Calu3 (cell line): ENCODE results near the gene TMEM263. TPM values are rescaled to one million over a fixed set of nuclear protein-coding genes. Genes with fewer than 3 reads are reported as not detected.
"Not testable (repeated sequence)": the region's sequence is repeated elsewhere in the genome, so short reads cannot be mapped to it uniquely, and the experiment has no call there.

Source experiments
- BruUV-seq: library from RNA; stranded (reverse); fragments of 400-500 nt; replicated peaks from 2 replicates; lab custom pipeline; 2021; lab: Mats Ljungman, UMichigan
- CTCF ChIA-PET: fragments of 300-600 bp; sonication (Branson Sonifier 250); formaldehyde crosslinking; loops from one replicate; lab custom pipeline; 2022; ENCODE audit warnings: antibody characterized with exemption; lab: Charles Lee
- DNase-seq: peaks from one replicate; pipeline ENCODE4 v3.0.0; 2022
- H3K27ac Mint-ChIP-seq: one replicate; pipeline ENCODE4 v1.8.0; 2022; ENCODE audit warnings: mixed read lengths; ENCODE audit not compliant: unreplicated experiment
- H3K27me3 Mint-ChIP-seq: one replicate; pipeline ENCODE4 v1.8.0; 2022; ENCODE audit warnings: mixed read lengths; ENCODE audit not compliant: unreplicated experiment
- H3K36me3 Mint-ChIP-seq: one replicate; pipeline ENCODE4 v1.8.0; 2022; ENCODE audit warnings: mild to moderate bottlenecking, moderate library complexity, mixed read lengths; ENCODE audit not compliant: insufficient read depth, unreplicated experiment
- H3K4me1 Mint-ChIP-seq: one replicate; pipeline ENCODE4 v1.8.0; 2022; ENCODE audit warnings: mild to moderate bottlenecking, low read depth, mixed read lengths; ENCODE audit not compliant: unreplicated experiment
- H3K4me3 Mint-ChIP-seq: one replicate; pipeline ENCODE4 v1.8.0; 2022; ENCODE audit warnings: mild to moderate bottlenecking, low read depth, moderate library complexity, mixed read lengths; ENCODE audit not compliant: unreplicated experiment
- H3K9me3 Mint-ChIP-seq: one replicate; pipeline ENCODE4 v1.8.0; 2022; ENCODE audit warnings: low read depth, mixed read lengths; ENCODE audit not compliant: unreplicated experiment
- CTCF ChIP-seq: fragments of 200-600 bp; IDR thresholded peaks from one replicate; pipeline ENCODE4 v1.8.0; 2022; ENCODE audit warnings: antibody characterized with exemption; ENCODE audit not compliant: unreplicated experiment
- intact Hi-C: fragments of 100-400 bp; cut with micrococcal nuclease; formaldehyde crosslinking; loops from one replicate; pipeline ENCODE4 v1.10.0; 2022; ENCODE audit not compliant: unreplicated experiment
- total RNA-seq: library from RNA; stranded (reverse); gene quantifications from 2 replicates; pipeline ENCODE4 v1.2.3, GENCODE V29; 2022

Gene TMEM263
- total RNA-seq, 1 experiment from 2014 or later, result 46.3 TPM

- Mint-ChIP-seq H3K27me3 (no peaks in the 10 kb centered on the region), H3K4me3 (no peak overlapping the region), H3K9me3 (no peaks in the 10 kb centered on the region), H3K27ac (no peak overlapping the region), H3K36me3 (no peaks in the 10 kb centered on the region), H3K4me1 (peaks cover 8% of the 10 kb centered on the region)
- BruUV-seq, result no TSS peak
- intact Hi-C loops, result loop anchor here (1.0 to 5.0 kb wide), 3 partner anchors 78 to 693 kb away; partner anchors contain the start of gene POLR3B
- CTCF ChIA-PET, result interaction anchor here (1.1 kb wide), 2 partner anchors 79 to 562 kb away, joined by 5 to 12 read pairs; partner anchors contain the start of gene POLR3B
- peak; percentile 48 for DNase-seq
- peak; percentile 58 for TF ChIP-seq CTCF
These were observed 35.7 kb upstream of the TMEM263 start for GRCh38 chr12:106919910-106920544.

- H3K4me3 Mint-ChIP-seq, H3K27me3 Mint-ChIP-seq, DNase-seq, BruUV-seq, H3K36me3 Mint-ChIP-seq, CTCF ChIA-PET, H3K9me3 Mint-ChIP-seq, H3K27ac Mint-ChIP-seq, H3K4me1 Mint-ChIP-seq: not testable (repeated sequence)
- intact Hi-C loops, result loop anchor here (2.0 kb wide), 1 partner anchor 695 kb away; no protein-coding TSS in a partner anchor
These were observed 33.7 kb upstream of the TMEM263 start for GRCh38 chr12:106921976-106922375.

DNA sequence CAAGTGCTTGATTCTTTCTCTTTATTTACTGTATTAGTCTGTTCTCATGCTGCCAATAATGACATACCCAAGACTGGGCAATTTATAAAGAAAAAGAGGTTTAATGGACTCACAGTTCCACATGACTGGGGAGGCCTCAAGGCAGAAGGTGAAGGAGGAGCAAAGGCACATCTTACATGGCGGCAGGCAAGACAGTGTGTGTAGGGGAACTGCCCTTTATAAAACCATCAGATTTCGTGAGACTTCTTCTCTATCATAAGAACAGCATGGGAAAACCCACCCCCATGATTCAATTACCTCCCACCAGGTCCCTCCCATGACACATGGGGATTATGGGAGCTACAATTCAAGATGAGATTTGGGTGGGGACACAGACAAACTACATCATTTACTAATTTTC, 32.1 kb upstream of the TMEM263 start:
- H3K27me3 Mint-ChIP-seq, DNase-seq, H3K4me1 Mint-ChIP-seq, H3K4me3 Mint-ChIP-seq, H3K36me3 Mint-ChIP-seq, intact Hi-C loops, H3K27ac Mint-ChIP-seq, CTCF ChIA-PET, BruUV-seq, H3K9me3 Mint-ChIP-seq: not testable (repeated sequence)

DNA sequence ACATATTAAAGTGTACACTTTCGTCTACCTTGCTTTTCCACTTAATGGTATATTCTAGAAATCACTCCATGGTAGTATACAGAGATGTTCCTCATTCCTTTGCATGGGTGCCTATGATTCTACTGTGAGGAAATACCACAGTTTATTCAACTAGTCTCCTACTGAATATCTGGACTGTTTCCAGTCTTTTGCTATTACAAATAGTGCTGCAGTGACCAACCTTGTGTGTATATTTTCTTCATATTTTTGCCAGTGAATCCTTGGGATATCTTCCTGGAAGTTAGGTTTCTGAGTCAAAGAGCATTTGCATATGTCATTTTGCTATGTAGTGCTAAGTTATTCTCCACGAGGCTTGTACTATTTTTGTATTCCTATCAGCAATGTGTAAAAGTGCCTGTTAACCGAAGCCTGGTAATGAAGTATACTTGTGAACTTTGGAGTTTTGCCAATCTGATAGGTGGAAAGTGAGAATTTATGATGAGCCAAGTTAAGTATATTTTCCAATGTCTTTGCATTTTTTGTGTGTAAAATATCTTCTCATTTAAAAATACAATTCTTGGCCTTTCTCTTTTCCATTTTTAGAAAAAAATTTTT, 31.3 kb upstream of the TMEM263 start:
- BruUV-seq, result no TSS peak
- Mint-ChIP-seq H3K36me3 (no peaks in the 10 kb centered on the region), H3K4me3 (no peak overlapping the region), H3K27me3 (peaks cover 9% of the 10 kb centered on the region), H3K9me3 (no peaks in the 10 kb centered on the region), H3K27ac (no peak overlapping the region), H3K4me1 (peaks cover 8% of the 10 kb centered on the region)
- no peak for TF ChIP-seq CTCF
- intact Hi-C loops, result no loop called here
- CTCF ChIA-PET, result no interaction called here
- DNase-seq, result no peak

DNA sequence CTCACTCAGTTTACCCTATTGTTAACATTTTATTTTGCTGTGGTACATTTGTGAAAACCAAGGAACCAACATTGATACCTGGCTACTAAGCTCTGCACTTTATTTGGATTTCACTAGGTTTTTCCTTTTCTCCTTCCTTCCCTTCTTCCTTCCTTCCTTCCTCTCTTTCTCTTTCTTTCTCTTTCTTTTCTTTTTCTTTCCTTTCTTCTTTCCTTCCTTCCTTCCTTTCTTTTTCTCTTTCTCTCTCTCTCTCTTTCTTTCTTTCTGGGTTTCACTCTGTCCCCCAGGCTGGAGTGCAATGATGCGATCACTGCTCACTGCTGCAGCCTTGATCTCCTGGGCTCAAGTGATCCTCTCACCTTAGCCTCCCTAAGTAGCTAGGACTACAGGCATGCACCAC, 29.1 kb upstream of the TMEM263 start:
- TF ChIP-seq CTCF, result no peak
- Mint-ChIP-seq H3K9me3 (no peaks in the 10 kb centered on the region), H3K4me1 (no peaks in the 10 kb centered on the region), H3K4me3 (no peak overlapping the region), H3K36me3 (no peaks in the 10 kb centered on the region), H3K27me3 (peaks cover 25% of the 10 kb centered on the region), H3K27ac (no peak overlapping the region)
- no peak for DNase-seq
- intact Hi-C loops, result no loop called here
- BruUV-seq, result no TSS peak
- CTCF ChIA-PET, result no interaction called here
